Transverse colon (tissue), 3 donors: ENCODE measurements around the gene ZNF503.

Experiments
- POLR2A ChIP-seq: fragments of 450-650 bp; IDR thresholded peaks from one replicate; pipeline ENCODE4 v1.6.1; 2016; ENCODE audit warnings: antibody characterized with exemption, mild to moderate bottlenecking, moderate library complexity
- TF ChIP-seq, protein P1 (sequence below), 5 experiments: fragments of 200-600 bp in 3 of 5; fragments of 450-650 bp in 2 of 5; sonication (generic) in 3 of 5; IDR thresholded peaks; 1 replicate in 2 of 5; 2 replicates in 3 of 5; pipeline ENCODE4 v1.5.1; 2016 to 2017; ENCODE audit warnings: antibody characterized with exemption in 5 of 5, inconsistent platforms in 3 of 5, mild to moderate bottlenecking in 2 of 5, moderate library complexity in 1 of 5

DNA sequence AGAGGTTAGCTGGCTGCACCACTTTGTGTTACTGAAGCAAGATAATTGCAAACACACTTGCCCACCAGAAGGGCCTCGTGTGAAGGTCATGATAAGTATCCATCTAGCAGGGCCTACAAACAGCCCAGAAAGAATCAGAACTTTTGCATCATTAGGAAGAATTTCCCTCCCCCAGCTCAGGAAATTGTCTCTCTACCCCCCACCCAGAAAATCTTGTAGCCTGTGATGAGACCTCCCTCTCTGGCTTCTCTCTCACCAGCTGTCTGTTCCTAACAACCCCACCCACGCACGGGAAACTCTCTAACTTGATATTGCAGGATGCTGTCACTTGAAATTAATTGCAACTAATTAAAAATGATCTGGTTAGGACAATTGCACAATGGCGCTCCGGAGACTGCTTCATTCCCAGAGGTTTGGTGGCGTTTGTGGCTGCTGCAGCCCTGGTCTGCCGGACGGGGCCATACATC is 34.5 kb downstream of the ZNF503 start:
- TF ChIP-seq POLR2A: no peak
- TF ChIP-seq, protein P1, sequence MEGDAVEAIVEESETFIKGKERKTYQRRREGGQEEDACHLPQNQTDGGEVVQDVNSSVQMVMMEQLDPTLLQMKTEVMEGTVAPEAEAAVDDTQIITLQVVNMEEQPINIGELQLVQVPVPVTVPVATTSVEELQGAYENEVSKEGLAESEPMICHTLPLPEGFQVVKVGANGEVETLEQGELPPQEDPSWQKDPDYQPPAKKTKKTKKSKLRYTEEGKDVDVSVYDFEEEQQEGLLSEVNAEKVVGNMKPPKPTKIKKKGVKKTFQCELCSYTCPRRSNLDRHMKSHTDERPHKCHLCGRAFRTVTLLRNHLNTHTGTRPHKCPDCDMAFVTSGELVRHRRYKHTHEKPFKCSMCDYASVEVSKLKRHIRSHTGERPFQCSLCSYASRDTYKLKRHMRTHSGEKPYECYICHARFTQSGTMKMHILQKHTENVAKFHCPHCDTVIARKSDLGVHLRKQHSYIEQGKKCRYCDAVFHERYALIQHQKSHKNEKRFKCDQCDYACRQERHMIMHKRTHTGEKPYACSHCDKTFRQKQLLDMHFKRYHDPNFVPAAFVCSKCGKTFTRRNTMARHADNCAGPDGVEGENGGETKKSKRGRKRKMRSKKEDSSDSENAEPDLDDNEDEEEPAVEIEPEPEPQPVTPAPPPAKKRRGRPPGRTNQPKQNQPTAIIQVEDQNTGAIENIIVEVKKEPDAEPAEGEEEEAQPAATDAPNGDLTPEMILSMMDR (IDR thresholded peaks at IDR 0.05): no peak
